Cardiac ventricle fibroblast (primary cell): ENCODE data around the gene ARRDC3. TPM values are rescaled to one million over a fixed set of nuclear protein-coding genes. Genes with fewer than 3 reads are reported as not detected.

ENCODE experiments used
- total RNA-seq: library from RNA; depleted of rRNA; stranded (reverse); fragments of >200 nt; gene quantifications from 2 replicates; pipeline ENCODE4 v1.2.3, GENCODE V29; 2015

Gene ARRDC3
- 42.6 and 48.5 TPM in 2 replicates for total RNA-seq

DNA sequence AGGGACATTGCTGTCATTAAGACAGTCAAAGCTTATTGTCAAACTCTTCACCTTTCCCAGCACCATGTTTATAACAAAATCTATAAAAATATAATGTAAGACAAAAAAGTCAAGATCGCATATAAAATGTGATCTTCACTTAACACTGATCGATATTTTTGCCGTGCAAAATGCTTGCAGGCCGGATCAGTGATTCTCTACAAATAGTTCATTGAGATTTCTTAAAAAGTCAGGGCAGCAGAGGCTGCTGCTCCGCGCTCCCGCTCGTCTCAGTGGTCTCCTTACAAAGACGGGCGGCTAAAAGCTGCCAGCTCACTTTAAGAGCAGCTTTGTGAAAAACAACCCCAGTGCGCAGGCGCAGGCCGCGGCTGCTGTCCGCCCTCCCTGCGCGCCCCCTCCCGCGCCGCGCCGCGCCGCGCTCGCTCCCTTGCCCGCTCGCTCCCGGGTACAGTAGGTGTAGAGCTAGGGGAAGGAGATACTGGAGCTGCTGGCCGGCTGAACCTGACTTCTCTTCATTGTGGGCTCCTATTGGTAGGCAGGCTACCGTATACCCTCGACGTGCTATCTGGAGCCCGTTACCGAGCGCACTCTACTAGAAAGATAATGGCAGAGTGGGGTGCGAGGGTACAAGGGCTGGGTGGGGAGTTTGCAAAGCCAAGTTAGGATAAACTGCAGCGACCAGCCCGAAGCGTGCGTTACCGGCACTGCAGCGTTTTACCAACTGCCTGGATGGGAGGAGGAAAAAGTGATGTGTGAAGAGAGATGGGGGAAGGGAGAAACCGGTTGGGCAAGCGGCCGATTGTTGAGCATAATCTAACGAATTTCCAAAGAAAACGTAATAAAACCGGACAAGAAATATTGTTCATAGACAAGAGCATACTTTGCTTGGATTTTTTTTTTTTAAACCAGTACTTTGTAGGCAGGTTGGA, at the start of gene ARRDC3:
Gene ARRDC3 (minus strand): TSS at position 291 of the 929 bp plus-strand sequence. CDS start 225 bp downstream, at position 66.

